ENCODE data around the gene CLDN4.

CLDN4 gene

GRCh38 chr7:73869011-73869798 is 38.4 kb downstream of the CLDN4 start:
- no peak for ATAC-seq (ENCODE audit: insufficient read depth, low read depth)

DNA sequence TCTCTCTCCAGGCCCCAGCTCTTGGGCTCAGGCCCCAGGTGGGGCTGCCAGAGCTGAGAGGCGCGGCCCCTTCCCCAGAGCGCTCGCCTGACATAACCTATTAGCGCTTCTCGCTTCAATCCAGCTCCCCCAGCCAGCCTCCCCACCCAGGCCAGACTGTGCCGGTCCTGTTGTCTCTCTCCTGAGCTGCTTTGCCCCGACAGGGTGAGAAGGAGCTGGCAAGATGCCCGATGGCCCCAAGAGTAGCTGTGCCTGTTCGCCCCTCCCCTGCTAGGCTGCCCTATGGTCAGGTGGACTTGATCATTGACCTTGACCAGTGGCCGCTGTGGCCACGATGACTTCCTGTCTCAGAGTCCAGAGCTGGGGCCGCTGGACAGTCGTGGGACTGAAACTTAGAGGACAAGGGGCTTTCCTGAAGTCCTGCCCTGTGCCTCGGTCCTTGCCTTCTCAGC is 39.3 kb downstream of the CLDN4 start:
- Histone ChIP-seq H4K20me1 (ENCODE audit: insufficient read depth, low read length) (peaks cover 5% of the 10 kb centered on the region; the same call in 1 of the 2 replicates), H3K4me3 (ENCODE audit: low read depth in 1 of 2, low read length in 2 of 2) (no peak overlapping the region), H3K27me3 (ENCODE audit: insufficient read depth, low read length, poor library complexity) (peaks cover 2% of the 10 kb centered on the region), H3K4me2 (ENCODE audit: insufficient read depth, low read length) (no peak overlapping the region), H3K27ac (ENCODE audit: low read length) (no peak overlapping the region), H3K9ac (ENCODE audit: low read depth, low read length) (no peak overlapping the region), H3K9me3 (ENCODE audit: insufficient read depth, low read length, severe bottlenecking) (no peaks in the 10 kb centered on the region), H3K79me2 (ENCODE audit: insufficient read depth, low read length) (no peaks in the 10 kb centered on the region), H2AFZ (ENCODE audit: low read depth, low read length) (no peak overlapping the region), H3K4me1 (ENCODE audit: insufficient read depth, low read length) (no peaks in the 10 kb centered on the region), H3K36me3 (ENCODE audit: insufficient read depth, low read length) (no peaks in the 10 kb centered on the region)
- DNase-seq: no peak
- no peak for ATAC-seq (ENCODE audit: insufficient read depth, low read depth)
- TF ChIP-seq EZH2 (IDR thresholded peaks at IDR 0.05; ENCODE audit: borderline replicate concordance, low read depth, low read length, severe bottlenecking): no peak
- TF ChIP-seq, protein P1, sequence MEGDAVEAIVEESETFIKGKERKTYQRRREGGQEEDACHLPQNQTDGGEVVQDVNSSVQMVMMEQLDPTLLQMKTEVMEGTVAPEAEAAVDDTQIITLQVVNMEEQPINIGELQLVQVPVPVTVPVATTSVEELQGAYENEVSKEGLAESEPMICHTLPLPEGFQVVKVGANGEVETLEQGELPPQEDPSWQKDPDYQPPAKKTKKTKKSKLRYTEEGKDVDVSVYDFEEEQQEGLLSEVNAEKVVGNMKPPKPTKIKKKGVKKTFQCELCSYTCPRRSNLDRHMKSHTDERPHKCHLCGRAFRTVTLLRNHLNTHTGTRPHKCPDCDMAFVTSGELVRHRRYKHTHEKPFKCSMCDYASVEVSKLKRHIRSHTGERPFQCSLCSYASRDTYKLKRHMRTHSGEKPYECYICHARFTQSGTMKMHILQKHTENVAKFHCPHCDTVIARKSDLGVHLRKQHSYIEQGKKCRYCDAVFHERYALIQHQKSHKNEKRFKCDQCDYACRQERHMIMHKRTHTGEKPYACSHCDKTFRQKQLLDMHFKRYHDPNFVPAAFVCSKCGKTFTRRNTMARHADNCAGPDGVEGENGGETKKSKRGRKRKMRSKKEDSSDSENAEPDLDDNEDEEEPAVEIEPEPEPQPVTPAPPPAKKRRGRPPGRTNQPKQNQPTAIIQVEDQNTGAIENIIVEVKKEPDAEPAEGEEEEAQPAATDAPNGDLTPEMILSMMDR (IDR thresholded peaks at IDR 0.05; ENCODE audit: borderline replicate concordance, extremely low read depth, low read length, poor library complexity, severe bottlenecking): no peak

More at GRCh38 chr7:73869011-73869798, 38.4 kb downstream of the CLDN4 start:
- Histone ChIP-seq H3K4me2 (ENCODE audit: insufficient read depth, low read length) (no peak overlapping the region), H4K20me1 (ENCODE audit: insufficient read depth, low read length) (peaks cover 5% of the 10 kb centered on the region; the same call in 1 of the 2 replicates), H3K27me3 (ENCODE audit: insufficient read depth, low read length, poor library complexity) (no peaks in the 10 kb centered on the region), H3K27ac (ENCODE audit: low read length) (no peak overlapping the region), H3K4me1 (ENCODE audit: insufficient read depth, low read length) (no peaks in the 10 kb centered on the region), H3K79me2 (ENCODE audit: insufficient read depth, low read length) (no peaks in the 10 kb centered on the region), H3K9ac (ENCODE audit: low read depth, low read length) (no peak overlapping the region), H2AFZ (ENCODE audit: low read depth, low read length) (no peak overlapping the region), H3K9me3 (ENCODE audit: insufficient read depth, low read length, severe bottlenecking) (no peaks in the 10 kb centered on the region), H3K36me3 (ENCODE audit: insufficient read depth, low read length) (no peaks in the 10 kb centered on the region), H3K4me3 (ENCODE audit: low read depth in 1 of 2, low read length in 2 of 2) (no peak overlapping the region)
- no peak for DNase-seq
- TF ChIP-seq EZH2 (IDR thresholded peaks at IDR 0.05; ENCODE audit: borderline replicate concordance, low read depth, low read length, severe bottlenecking): no peak
- TF ChIP-seq, protein P1 (IDR thresholded peaks at IDR 0.05; ENCODE audit: borderline replicate concordance, extremely low read depth, low read length, poor library complexity, severe bottlenecking): no peak

- Histone ChIP-seq H3K4me2 (ENCODE audit: insufficient read depth, low read length) (no peak overlapping the region), H3K4me3 (ENCODE audit: low read depth in 1 of 2, low read length in 2 of 2) (no peak overlapping the region), H4K20me1 (ENCODE audit: insufficient read depth, low read length) (peaks cover 5% of the 10 kb centered on the region; the same call in 1 of the 2 replicates), H3K4me1 (ENCODE audit: insufficient read depth, low read length) (no peaks in the 10 kb centered on the region), H3K9ac (ENCODE audit: low read depth, low read length) (no peak overlapping the region), H3K27me3 (ENCODE audit: insufficient read depth, low read length, poor library complexity) (peaks cover 2% of the 10 kb centered on the region), H2AFZ (ENCODE audit: low read depth, low read length) (no peak overlapping the region), H3K27ac (ENCODE audit: low read length) (no peak overlapping the region), H3K36me3 (ENCODE audit: insufficient read depth, low read length) (no peaks in the 10 kb centered on the region), H3K79me2 (ENCODE audit: insufficient read depth, low read length) (no peaks in the 10 kb centered on the region), H3K9me3 (ENCODE audit: insufficient read depth, low read length, severe bottlenecking) (no peaks in the 10 kb centered on the region)
- no peak for TF ChIP-seq EZH2 (IDR thresholded peaks at IDR 0.05; ENCODE audit: borderline replicate concordance, low read depth, low read length, severe bottlenecking)
- TF ChIP-seq, protein P1 (IDR thresholded peaks at IDR 0.05; ENCODE audit: borderline replicate concordance, extremely low read depth, low read length, poor library complexity, severe bottlenecking): no peak
- DNase-seq (no peak), ATAC-seq (ENCODE audit: insufficient read depth, low read depth) (no peak)
Observed at GRCh38 chr7:73871163-73872011, 40.6 kb downstream of the CLDN4 start.

Data from DND-41 (cell line).